Activated effector memory CD4-positive, alpha-beta T cell treated with Interleukin-2 at 50 U/mL for 16 hours (primary cell): ENCODE results near the gene CRYBG2.
"Not testable (repeated sequence)": the region's sequence is repeated elsewhere in the genome, so short reads cannot be mapped to it uniquely, and the experiment has no call there.

ENCODE experiments used
- DNase-seq: peaks from one replicate; pipeline ENCODE4 v3.0.0-alpha.2; 2020

CRYBG2 gene

GRCh38 chr1:26353976-26354820, at the start of gene CRYBG2:
Gene CRYBG2, minus strand, starts transcription at chr1:26354130. Its CDS starts 7,473 bp downstream, at chr1:26346657.
- no peak for DNase-seq

- DNase-seq = no peak
Measured at GRCh38 chr1:26403656-26404055, 49.7 kb upstream of the CRYBG2 start.

GRCh38 chr1:26401891-26402290, 48.0 kb upstream of the CRYBG2 start:
- no peak for DNase-seq

GRCh38 chr1:26399034-26399433, 45.1 kb upstream of the CRYBG2 start:
- DNase-seq = no peak

GRCh38 chr1:26395754-26396153, 41.8 kb upstream of the CRYBG2 start:
- no peak for DNase-seq

- peak; percentile 39 for DNase-seq
Measured at GRCh38 chr1:26391450-26391849, 37.5 kb upstream of the CRYBG2 start.

GRCh38 chr1:26389604-26390247, 35.8 kb upstream of the CRYBG2 start:
- DNase-seq = no peak

- no peak for DNase-seq
Measured at GRCh38 chr1:26388791-26389445, 35.0 kb upstream of the CRYBG2 start.

GRCh38 chr1:26387447-26387846, 33.5 kb upstream of the CRYBG2 start:
- DNase-seq = no peak

GRCh38 chr1:26385063-26385462, 31.1 kb upstream of the CRYBG2 start:
- not testable (repeated sequence) for DNase-seq

- DNase-seq = no peak
Measured at GRCh38 chr1:26384076-26384475, 30.1 kb upstream of the CRYBG2 start.

- DNase-seq = no peak
Measured at GRCh38 chr1:26378879-26379251, 24.9 kb upstream of the CRYBG2 start.

- peak; percentile 82 for DNase-seq
Measured at GRCh38 chr1:26378088-26378878, 24.4 kb upstream of the CRYBG2 start.

- DNase-seq = no peak
Measured at GRCh38 chr1:26376050-26376449, 22.1 kb upstream of the CRYBG2 start.

- DNase-seq = no peak
Measured at GRCh38 chr1:26375081-26375480, 21.2 kb upstream of the CRYBG2 start.

- not testable (repeated sequence) for DNase-seq
Measured at GRCh38 chr1:26374361-26374760, 20.4 kb upstream of the CRYBG2 start.

GRCh38 chr1:26373789-26374188, 19.9 kb upstream of the CRYBG2 start:
- no peak for DNase-seq

GRCh38 chr1:26373281-26373680, 19.4 kb upstream of the CRYBG2 start:
- peak; percentile 45 for DNase-seq

GRCh38 chr1:26372611-26373010, 18.7 kb upstream of the CRYBG2 start, which contains the start of gene ZNF683:
Gene ZNF683, minus strand, starts transcription at chr1:26372750. Its CDS starts 4,179 bp downstream, at chr1:26368571.
- not testable (repeated sequence) for DNase-seq

- no peak for DNase-seq
Measured at GRCh38 chr1:26372039-26372438, 18.1 kb upstream of the CRYBG2 start.

- DNase-seq = no peak
Measured at GRCh38 chr1:26370591-26371382, 16.9 kb upstream of the CRYBG2 start.

GRCh38 chr1:26368486-26368885, 14.6 kb upstream of the CRYBG2 start:
- DNase-seq = no peak
